Measurements from ENCODE around the gene LAMA2. TPM values are rescaled to one million over a fixed set of nuclear protein-coding genes. Genes with fewer than 3 reads are reported as not detected.
"Not testable (repeated sequence)": the region's sequence is repeated elsewhere in the genome, so short reads cannot be mapped to it uniquely, and the experiment has no call there.

The LAMA2 gene
- total RNA-seq, 1 donor from 2014 or later: 320 TPM

DNA sequence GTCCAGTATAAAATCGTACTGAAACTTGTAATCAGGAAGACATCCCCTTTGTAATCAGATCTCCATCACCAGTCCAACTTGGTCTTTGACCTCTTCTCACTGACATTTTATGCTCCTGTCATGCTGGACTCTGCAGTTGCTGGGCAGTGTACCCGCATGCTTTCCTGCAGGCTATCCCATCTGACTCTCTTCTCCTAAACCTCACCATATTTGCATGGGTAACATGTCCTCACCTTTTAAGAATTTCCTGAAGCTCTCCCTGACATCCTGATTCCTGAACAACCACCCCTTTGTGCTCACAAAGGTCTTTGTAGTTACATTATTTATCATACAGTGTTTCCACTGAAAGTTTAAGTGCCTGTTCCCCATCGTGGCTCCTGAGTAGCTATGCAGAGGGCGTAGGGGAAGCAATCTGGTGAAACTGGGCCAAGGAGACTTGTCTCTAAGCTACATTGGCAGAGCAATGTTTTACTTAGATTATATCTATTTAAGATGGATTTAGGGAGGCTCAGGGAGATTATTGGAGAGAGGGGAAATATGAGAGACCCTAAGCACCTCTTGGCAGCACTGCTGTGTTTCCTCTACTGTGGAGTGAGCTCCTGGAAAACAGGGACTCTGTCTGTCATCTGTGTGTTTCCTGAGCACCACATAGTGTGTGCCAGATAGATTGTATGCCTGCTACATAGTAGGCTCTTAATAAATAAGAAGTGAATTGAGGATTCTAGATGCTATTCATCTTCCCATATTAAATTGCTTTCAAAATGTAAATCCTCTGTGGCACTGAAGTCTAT is 124.0 kb downstream of the LAMA2 start:
- peak; percentile 68 for DNase-seq

DNA sequence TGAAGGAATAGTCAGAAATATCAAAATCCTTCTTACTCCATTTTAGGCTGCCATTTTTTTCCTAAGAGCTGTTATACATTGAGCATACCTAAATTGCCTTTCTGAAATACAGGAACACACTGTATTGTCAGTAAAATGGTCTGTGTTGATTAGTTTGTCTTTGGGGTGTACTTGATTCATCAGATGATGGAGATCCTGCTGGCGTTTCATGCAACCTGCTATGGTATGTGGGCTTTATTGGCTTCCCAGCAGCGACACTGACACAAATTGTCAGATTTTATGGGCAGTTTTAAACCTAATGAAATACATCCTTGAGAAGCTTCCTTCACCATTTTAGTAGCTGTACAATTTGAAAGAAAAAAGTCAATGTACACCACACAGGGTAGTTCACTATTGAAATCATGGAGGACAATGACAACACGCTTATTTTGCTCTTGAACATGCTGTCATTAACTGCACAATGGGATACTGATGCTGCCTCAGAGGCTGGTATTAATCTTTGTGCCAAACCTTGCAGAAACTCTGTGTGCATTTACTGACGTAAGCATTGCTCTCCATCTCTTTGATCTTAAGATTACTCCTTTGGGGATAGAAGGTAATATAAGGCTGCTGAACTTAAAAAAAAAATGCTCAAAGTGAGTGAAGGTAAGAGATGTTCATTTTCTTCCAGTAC is 124.9 kb downstream of the LAMA2 start:
- DNase-seq: no peak

DNA sequence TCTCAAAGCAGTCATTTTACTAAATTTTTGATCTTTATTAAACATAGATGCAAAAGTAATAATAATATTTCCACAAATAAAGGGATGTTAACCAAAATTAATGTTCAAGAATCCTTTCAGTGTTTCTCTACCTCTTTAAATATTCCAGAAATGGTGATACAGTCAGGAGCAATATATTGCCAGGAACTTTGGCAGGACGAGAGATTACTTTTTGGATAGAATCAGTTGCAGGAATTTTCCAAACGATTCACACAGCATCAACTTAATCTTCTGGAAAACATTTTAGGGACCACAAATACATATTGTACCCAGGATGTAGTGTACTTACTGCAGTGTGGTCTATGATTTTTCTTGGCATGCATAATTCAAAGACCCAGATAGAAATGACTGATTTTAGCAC is 125.7 kb downstream of the LAMA2 start:
- DNase-seq: no peak

DNA sequence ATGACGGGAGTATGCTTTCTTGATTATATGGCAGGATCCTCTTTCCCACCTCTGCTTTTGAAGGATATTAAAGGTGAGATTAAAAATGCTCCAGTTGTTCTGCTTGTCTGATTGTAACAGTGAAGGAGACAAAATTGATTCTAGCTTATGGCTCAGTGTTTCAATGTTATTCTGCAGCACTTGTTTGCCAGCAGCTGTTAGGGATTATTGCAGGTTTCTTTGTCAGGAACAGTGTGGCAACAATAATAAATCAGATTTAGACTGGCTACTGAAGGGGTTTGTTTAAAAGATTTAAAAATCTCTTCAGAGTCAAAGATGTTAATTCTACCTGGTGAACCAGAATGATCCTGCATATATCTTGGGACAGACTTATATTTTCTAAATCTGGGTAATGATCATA is 126.9 kb downstream of the LAMA2 start:
- peak; percentile 71 for DNase-seq

DNA sequence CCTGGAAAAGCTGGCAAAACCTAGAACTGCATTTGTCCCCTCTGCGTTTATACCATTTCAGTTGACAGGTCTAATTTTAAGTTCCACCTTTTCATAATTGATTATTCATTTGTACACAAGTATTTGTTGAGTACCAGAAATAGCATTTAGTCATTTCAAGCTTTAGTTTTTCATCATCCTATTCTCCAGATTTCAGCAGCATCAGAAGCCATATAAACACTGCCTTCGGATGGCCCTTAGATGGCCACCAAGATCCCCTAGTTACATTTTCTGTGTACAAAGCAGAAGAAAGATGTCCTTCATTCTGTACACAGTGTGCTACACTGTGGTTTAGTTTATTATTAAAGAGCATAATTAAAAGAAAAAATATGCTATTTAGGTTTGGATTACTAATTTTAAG is 131.4 kb downstream of the LAMA2 start:
- no peak for DNase-seq

DNA sequence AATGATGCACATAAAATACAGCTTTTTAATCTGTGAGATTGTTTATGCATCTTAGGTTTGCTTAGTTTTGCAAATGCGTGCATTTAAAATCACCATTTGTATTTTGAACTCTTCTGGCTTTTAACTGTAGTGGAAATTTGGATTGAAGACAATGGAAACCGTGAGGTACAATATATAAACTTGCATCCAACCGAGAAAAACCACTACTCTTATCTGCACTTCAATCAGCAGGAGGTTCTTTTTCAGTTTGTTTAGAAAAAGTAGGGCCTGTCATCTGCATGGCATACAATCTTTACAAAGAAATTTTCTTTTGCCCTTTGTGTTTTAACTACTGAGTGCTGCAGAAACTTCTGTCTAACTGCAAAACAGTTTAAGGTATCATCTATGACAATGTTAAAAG is 132.8 kb downstream of the LAMA2 start:
- no peak for DNase-seq

DNA sequence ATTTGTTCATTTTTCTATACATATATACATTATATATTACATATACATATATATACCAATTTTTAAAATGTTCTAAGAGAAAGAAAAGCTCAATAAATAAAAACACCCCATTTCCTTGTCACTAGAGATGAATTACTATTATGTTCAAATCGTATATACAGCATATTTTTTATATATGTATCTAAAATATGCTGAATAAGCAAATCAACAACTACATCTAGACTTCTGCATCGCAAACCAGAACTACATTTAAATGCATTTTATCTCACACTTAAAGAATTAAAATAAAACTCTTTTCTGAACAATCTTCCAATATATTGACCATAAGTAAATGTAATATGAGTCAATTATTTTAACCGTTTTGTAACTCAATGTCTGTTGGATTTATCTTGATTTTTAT is 133.9 kb downstream of the LAMA2 start:
- DNase-seq: no peak

DNA sequence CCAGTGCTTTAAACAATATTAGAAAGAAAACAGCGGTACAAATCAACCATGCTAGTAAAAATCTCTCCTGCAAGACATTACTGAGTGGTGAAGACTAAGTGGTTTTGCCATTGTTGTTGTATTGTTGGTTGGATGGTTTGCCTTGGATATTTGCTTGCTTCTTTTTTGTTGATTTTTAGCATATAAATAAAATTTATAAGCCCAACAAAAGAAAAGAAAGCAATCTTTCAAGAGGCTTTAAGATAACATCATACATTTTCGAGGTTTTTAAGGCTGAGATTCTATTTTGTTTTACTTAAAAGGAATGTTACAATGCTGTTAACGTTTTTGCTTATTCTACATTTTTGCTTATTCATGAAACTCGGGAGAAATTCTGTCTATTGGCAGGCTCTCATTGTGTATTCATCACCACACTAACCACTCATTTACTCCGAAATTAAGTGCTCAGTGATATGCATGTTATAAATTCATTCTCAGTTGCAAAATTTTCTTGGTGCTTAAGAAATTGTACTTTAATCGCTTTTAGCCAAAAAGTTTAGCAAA is 139.1 kb downstream of the LAMA2 start:
- DNase-seq: no peak

DNA sequence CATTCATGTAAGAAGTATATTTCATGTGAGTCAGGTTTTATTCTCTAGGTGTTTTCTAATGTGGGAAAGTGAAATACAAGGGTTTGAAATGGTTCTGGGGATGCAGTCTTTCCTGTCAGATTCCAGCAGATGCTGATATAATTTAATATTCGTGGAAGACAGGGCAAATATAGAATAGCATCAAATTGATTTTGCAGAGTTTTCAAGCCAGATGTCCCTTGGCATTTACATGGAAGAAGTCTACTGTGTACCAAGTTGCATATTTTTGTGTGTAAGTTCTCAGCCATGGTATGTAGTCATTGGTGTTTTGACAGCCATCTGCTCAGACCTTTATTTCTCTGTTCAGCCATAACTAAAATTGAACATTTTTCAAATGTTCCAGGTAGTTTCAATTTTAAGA is 143.7 kb downstream of the LAMA2 start:
- peak; percentile 73 for DNase-seq

DNA sequence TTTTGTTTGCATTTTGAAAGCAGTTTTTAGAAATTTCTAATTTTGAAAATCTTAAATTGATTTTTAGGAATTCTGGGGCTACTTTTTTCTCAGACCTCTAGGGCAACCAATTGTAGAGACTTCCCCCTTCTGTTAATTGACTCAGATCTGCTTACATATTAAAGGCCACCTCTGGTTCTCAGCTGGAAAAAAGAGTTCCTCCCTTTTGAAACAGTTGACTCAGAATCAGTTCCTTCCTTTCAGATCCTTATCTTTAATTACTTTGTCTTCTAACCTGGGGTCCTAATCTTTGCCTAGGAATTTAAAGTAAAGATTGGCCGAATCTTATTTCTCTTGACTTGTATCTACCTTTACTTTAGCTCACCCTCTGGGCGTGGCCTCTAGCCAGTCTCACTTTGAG is 146.8 kb downstream of the LAMA2 start:
- no peak for DNase-seq

DNA sequence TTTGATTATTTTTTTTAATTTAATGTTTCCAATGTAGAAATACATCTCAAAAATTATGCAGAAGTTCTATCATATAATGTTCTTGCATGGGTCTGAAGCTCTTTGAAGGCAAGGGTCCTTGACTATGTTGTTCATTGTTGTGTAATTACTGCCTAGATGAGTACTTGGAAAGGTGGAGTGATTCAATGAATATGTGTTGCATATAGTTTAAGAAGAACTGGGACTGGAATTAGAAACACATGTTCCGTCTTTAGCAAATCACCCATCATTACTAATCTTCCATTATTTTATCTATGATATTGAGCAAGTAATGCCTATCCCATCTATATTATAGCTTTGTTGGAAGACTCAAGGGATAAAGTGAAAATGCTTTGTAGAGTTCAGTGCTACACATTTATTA is 147.3 kb downstream of the LAMA2 start:
- no peak for DNase-seq

DNA sequence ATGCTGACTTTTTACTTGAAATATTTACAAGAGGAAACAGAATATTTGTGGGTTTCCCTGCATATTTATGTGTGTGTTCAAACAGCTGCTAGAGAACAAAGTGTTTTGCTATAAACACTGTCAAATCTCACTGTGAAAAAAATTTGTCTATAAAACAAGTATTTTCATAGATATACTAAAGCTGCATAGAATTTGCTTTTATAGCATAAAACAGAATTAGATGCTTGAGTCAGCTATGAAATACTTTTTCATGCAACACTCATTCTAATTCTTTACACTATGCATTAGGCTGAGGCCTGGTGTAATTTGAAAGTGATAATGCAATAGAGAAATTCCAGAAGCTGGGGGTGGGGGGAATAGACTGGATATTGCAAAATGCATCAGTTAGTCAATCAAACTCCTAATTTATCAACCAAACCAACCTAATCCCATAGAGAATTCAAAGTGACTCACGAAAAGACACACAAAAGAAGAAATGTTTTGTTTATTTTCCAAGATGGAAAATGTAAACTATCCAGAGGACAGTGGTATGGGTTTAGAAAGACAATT is 148.2 kb downstream of the LAMA2 start:
- DNase-seq: peak; percentile 54

DNA sequence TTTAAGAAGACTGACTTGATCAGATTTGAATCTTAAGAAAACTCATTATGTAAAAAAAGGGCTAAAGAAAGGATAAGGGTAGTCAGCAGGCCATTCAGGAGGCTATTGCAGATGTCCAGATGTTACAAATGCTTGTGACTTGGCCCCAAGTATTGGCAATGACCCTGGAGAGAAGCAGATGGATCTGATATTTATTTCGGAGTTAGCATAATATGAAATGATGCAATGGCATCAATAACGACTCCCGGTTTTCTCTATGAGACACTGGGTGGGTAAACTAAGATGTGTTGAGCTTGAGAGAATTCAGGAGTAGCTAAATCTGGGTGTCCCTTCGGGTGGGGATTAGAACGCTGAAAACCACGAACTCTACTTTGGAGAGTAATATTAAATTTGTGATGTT is 149.7 kb downstream of the LAMA2 start:
- DNase-seq: peak; percentile 38

DNA sequence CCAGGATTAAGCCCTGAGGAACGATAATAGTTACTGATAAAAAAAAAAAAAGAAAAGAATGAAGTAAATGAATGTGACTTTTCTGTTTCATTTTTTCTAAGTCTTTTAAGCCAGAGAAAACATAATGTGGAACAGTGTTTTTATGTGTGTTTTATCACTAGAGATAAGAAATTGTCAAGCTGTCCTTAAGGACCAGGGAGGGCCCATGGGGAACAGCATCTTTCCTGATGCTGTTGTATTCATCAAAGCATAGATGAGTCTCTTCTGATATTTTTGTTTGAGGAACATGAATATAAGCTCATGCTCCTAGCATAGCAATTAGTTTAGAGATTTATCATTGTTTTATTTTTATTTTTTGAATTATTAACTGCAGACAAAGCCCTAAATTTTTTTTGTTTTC is 150.2 kb downstream of the LAMA2 start:
- DNase-seq: no peak

DNA sequence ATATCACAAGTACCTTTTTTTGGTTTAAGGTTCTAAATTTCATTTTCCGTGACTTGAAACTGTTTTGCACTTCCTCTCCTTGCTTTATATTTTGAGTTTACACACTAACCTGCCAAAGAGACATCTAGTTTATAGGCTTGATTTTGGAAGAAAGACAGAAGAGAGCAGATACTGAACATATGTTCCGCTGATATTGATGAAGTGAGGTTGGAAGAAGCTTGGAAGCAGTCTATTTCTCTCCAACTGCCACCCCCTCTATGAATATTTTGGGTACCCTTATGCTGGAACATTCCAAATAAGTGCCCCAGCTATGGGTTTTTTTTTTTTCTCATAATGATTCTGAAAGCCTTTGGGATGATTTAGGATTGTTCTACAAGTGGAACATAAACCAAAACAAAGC is 150.6 kb downstream of the LAMA2 start:
- DNase-seq: no peak

DNA sequence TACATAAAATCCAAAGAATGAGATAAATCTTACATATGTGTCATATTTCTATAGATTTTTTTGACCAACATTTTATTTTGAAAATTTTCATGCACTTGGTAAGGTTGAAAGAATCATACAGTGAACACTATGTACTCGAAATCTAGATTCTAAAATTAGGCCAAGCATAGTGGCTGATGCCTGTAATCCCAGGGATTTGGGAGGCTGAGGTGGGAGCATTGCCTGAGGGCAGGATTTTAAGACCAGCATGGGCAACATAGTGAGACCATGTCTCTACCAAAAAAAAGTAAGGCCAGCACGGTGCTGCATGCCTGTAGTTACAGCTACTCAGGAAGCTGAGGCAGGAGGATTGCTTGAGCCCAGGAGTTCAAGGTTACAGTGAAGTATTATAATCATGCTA is 158.6 kb downstream of the LAMA2 start:
- DNase-seq: no peak

DNA sequence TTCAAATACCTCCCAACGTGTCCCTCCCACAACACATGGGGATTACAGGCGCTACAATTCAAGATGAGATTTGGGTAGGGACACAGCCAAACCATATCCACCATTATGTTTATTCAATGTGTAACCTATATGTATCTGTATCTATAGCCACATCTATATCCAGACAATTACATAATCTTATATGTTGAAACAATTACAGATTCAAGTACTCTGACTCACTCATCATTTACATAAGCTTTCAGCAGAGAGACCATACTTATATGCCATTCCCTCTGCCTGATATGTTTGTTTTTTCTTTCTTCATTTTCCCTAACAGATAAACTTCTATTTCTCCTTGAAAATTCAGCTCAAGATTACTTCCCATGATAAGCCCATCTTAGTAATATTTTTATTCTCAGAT is 163.6 kb downstream of the LAMA2 start:
- no peak for DNase-seq

DNA sequence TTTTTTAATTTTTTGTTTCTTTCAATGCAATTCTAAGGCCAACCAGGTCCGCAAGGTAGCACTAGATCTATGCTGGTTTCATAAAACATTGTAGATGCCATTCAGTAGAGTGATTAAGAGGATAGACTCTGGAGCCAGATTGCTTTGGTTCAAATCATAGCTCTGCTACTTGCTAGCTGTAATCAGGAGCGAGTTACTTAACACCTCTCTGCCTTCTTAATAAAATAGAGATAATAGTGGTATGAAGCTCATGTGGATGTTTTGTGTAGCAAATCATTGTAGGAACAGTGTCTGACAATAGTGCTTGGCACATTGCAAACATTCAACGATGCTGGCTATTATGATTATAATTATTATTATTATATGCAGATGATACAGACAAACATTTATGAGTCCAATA is 164.9 kb downstream of the LAMA2 start:
- no peak for DNase-seq

DNA sequence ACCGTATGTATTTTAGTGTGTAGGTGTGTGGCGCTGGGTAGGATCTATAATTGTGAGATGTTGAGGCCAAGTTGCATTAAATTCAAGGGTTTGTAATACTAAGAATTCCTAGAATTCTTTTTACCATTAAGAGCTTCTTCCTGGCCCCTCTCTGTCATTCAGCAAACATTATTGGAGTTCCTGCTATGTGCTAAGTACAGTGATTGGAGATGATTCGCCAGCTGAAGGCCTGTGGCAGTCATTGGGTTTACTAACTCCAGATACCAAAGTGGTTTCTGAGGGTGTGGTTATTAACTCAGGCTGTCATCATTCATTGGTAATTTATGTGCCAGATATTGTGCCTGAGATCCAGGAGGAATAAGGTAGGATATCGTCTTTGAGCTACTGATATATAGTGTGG is 167.1 kb downstream of the LAMA2 start:
- DNase-seq: no peak

DNA sequence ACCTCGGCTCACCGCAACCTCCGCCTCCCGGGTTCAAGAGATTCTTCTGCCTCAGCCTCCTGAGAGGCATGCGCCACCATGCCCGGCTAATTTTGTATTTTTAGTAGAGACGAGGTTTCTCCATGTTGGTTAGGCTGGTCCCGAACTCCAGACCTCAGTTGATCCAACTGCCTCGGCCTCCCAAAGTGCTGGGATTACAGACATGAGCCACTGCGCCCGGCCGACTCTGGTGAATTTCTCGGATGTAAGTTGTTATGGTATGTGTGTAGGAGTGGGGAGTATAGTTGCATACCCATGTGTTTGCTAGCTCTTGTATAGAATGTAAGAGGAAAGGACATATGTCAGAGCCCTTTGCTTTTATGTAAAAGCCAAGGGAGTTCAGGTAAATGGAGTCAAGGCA is 170.2 kb downstream of the LAMA2 start:
- DNase-seq: not testable (repeated sequence)

DNA sequence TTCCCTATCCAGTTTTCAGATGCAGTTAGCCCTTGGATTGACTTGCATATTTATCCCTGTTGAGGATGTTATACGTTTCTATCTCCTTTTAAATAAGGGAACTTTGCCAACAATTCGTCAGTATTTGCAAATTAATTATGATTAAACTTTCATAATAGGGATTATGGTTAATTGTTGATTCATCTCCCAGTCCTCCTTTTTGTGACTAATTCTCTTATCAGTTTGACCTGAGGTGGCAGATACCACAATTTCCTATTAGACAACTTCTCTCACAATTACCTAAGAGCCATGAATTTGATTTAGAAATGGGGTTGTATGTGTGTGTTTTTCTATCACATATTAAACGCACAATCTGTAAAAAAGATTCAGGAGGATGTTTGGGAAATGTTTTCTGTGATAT is 172.9 kb downstream of the LAMA2 start:
- no peak for DNase-seq

DNA sequence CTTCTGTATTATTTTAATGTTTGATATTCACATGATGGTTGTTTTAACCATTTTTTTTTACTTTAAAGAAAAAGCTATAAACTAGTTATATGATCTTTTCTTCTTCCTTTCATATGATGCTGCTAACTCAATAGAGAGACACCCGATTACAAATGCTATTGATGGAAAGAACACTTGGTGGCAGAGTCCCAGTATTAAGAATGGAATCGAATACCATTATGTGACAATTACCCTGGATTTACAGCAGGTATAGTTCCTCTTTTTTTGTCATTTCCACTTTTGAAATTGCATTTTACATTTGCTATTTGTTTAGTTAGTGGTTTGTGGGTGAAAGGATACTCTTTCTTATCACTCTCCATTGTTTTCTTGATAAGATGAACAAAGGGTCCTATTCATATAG is 176.7 kb downstream of the LAMA2 start:
- no peak for DNase-seq

DNA sequence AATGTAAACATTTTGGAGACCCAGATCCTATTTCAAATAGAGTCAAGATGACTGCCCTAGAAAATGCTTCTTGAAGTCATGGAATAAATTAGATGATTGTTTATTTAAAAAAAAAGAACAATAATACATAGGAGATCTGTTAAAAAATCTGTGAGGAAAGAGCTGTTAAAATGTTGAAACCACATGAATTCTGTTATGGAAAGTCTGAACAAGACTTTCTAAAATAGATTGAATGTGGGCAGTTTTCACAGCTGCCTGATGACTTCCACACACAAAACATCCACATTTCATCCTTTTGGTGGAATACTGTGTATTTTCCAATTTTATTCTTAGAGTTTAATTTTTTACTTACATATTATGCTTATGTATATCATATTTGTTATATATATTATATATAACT is 186.1 kb downstream of the LAMA2 start:
- DNase-seq: no peak

DNA sequence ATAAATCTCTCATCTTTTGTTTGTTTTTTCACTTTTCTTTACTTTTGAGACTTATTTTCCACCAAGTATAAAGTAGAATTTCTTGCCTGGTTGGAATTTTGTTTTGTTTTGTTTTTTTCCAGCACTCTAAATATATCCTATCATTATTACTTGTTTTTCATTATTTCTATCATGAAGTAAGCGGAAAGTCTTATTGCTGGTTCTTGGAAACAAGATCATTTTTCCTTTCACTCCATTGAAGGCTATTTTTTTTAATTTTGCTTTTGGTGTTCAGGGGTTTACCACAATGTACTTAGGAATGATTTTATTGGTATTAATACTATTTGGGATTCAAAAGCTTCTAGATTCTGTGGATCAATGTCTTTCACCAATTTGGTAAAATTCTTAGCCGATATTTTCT is 190.1 kb downstream of the LAMA2 start:
- no peak for DNase-seq

All from tongue (tissue), 2 donors.